Naive thymus-derived CD4-positive, alpha-beta T cell (primary cell): ENCODE results near the gene POU2AF1. TPM values are rescaled to one million over a fixed set of nuclear protein-coding genes. Genes with fewer than 3 reads are reported as not detected.
"Not testable (repeated sequence)": the region's sequence is repeated elsewhere in the genome, so short reads cannot be mapped to it uniquely, and the experiment has no call there.

Experiments
- ATAC-seq: fragments of 150-1000 bp; cut with Tn5 transposase; 2 replicates; pipeline ENCODE4 v1.10.0; 2021; ENCODE audit warnings: mild to moderate bottlenecking, moderate library complexity
- CTCF ChIA-PET: fragments of 350-600 bp; sonication (Branson Sonifier 250); formaldehyde crosslinking; loops from one replicate; lab custom pipeline; 2021; ENCODE audit warnings: antibody characterized with exemption; lab: Charles Lee
- POLR2A ChIA-PET: fragments of 350-600 bp; sonication (Branson Sonifier 250); formaldehyde crosslinking; loops from one replicate; lab custom pipeline; 2021; ENCODE audit warnings: antibody characterized with exemption, inconsistent platforms; lab: Charles Lee
- DNase-seq, 9 donors: peaks; one replicate each; pipeline versions ENCODE4 v3.0.0 to v3.0.0-alpha.2; 2020 to 2022; ENCODE audit warnings: mixed read lengths in 1 of 9
- H3K27ac ChIP-seq: one replicate; pipeline ENCODE4 v1.7.0; 2013; ENCODE audit warnings: mild to moderate bottlenecking, low read depth, low read length, moderate library complexity
- H3K27me3 ChIP-seq, 2 donors: one replicate each; pipeline ENCODE4 v1.7.0; 2013; ENCODE audit warnings: low read length in 2 of 2, mild to moderate bottlenecking in 2 of 2, moderate library complexity in 2 of 2; ENCODE audit not compliant: control insufficient read depth in 2 of 2, insufficient read depth in 2 of 2
- H3K36me3 ChIP-seq, 3 experiments: 1 replicate in 2 of 3; 2 replicates in 1 of 3; pipeline ENCODE4 v1.7.0; 2013; ENCODE audit warnings: low read length in 3 of 3, mild to moderate bottlenecking in 3 of 3, moderate library complexity in 1 of 3; ENCODE audit not compliant: insufficient read depth in 3 of 3, control insufficient read depth in 2 of 3
- H3K4me1 ChIP-seq, 2 donors: one replicate each; pipeline ENCODE4 v1.7.0; 2013; ENCODE audit warnings: low read length in 2 of 2, mild to moderate bottlenecking in 2 of 2, moderate library complexity in 1 of 2; ENCODE audit not compliant: control insufficient read depth in 2 of 2, insufficient read depth in 2 of 2
- H3K4me3 ChIP-seq: 2 replicates; pipeline ENCODE4 v1.7.0; 2013; ENCODE audit warnings: mild to moderate bottlenecking, low read length
- H3K9me3 ChIP-seq, 3 experiments: 1 replicate in 2 of 3; 2 replicates in 1 of 3; pipeline ENCODE4 v1.7.0; 2013; ENCODE audit warnings: low read length in 3 of 3; ENCODE audit not compliant: control insufficient read depth in 2 of 3
- H3K27ac Mint-ChIP-seq, 9 donors: one replicate each; pipeline ENCODE4 v1.8.0; 2020 to 2022; ENCODE audit warnings: mixed read lengths in 9 of 9, mild to moderate bottlenecking in 8 of 9, moderate library complexity in 5 of 9, inconsistent platforms in 2 of 9
- H3K27me3 Mint-ChIP-seq, 5 donors: one replicate each; pipeline ENCODE4 v1.8.0; 2021 to 2022; ENCODE audit warnings: mixed read lengths in 5 of 5, mild to moderate bottlenecking in 1 of 5
- H3K36me3 Mint-ChIP-seq, 5 donors: one replicate each; pipeline ENCODE4 v1.8.0; 2020 to 2022; ENCODE audit warnings: mixed read lengths in 5 of 5, mild to moderate bottlenecking in 3 of 5, inconsistent platforms in 1 of 5
- H3K4me1 Mint-ChIP-seq, 7 donors: one replicate each; pipeline ENCODE4 v1.8.0; 2020 to 2022; ENCODE audit warnings: mixed read lengths in 7 of 7, mild to moderate bottlenecking in 3 of 7, inconsistent platforms in 1 of 7
- H3K4me3 Mint-ChIP-seq, 10 donors: one replicate each; pipeline ENCODE4 v1.8.0; 2020 to 2022; ENCODE audit warnings: mild to moderate bottlenecking in 10 of 10, mixed read lengths in 10 of 10, moderate library complexity in 6 of 10, inconsistent platforms in 2 of 10
- H3K9me3 Mint-ChIP-seq, 11 donors: one replicate each; pipeline ENCODE4 v1.8.0; 2020 to 2022; ENCODE audit warnings: mixed read lengths in 11 of 11, mild to moderate bottlenecking in 4 of 11, inconsistent platforms in 1 of 11, moderate library complexity in 1 of 11
- intact Hi-C, 2 donors: fragments of 100-400 bp; cut with micrococcal nuclease; formaldehyde crosslinking; loops; one replicate each; pipeline ENCODE4 v1.15.1; 2023
- polyA plus RNA-seq, 2 donors: library from polyadenylated mRNA; unstranded; fragments of 300-500 nt; fragmentation: Illumina TruSeq; gene quantifications; one replicate each; pipeline ENCODE4 v1.2.3, GENCODE V29; 2021
- total RNA-seq, 6 experiments: library from RNA in 5 of 6; stranded (reverse) in 5 of 6; gene quantifications; 1 replicate in 5 of 6; 2 replicates in 1 of 6; pipeline ENCODE4 v1.2.3 and lab custom pipeline; 2021 to 2026

The POU2AF1 gene
- total and polyA plus RNA-seq, 7 experiments from 2014 or later: 0.45 to 11.3 (median 1.4) TPM

DNA sequence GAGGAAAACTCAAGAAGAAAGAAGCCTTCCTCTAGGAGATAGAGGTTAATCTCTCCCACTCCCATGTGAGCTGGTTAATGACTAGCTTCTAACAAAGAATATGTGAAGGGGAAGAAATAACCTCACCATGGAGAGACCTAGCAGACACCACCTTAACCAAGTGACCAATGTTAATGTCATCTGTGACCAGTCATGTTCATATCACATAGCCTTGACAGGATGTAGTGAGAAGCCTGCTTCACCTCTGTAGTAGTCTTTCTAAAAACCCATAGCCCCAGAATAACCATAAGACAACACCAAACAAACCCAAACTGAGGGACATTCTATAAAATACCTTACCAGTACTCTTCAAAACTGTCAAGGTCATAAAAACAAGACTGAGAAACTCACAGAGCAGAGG is 21.5 kb upstream of the POU2AF1 start:
- no peaks in the 10 kb centered on the region for H3K36me3 ChIP-seq
- H3K4me3 Mint-ChIP-seq: no peak overlapping the region
- H3K27ac Mint-ChIP-seq: no peak overlapping the region
- peaks cover 0 to 3% (median 0%) of the 10 kb centered on the region in 5 donors for H3K27me3 Mint-ChIP-seq
- no peaks in the 10 kb centered on the region for H3K27me3 ChIP-seq
- H3K9me3 ChIP-seq: no peaks in the 10 kb centered on the region
- POLR2A ChIA-PET: no interaction called here
- no peak for ATAC-seq
- CTCF ChIA-PET: no interaction called here
- H3K4me3 ChIP-seq: no peak overlapping the region
- H3K4me1 ChIP-seq: no peaks in the 10 kb centered on the region
- H3K27ac ChIP-seq: no peak overlapping the region
- no peak for DNase-seq
- peaks cover 0 to 8% (median 0%) of the 10 kb centered on the region in 5 donors for H3K36me3 Mint-ChIP-seq
- peaks cover 0 to 15% (median 4%) of the 10 kb centered on the region in 11 donors for H3K9me3 Mint-ChIP-seq
- intact Hi-C loops: no loop called here
- H3K4me1 Mint-ChIP-seq: peaks cover 0 to 8% (median 0%) of the 10 kb centered on the region in 7 donors

DNA sequence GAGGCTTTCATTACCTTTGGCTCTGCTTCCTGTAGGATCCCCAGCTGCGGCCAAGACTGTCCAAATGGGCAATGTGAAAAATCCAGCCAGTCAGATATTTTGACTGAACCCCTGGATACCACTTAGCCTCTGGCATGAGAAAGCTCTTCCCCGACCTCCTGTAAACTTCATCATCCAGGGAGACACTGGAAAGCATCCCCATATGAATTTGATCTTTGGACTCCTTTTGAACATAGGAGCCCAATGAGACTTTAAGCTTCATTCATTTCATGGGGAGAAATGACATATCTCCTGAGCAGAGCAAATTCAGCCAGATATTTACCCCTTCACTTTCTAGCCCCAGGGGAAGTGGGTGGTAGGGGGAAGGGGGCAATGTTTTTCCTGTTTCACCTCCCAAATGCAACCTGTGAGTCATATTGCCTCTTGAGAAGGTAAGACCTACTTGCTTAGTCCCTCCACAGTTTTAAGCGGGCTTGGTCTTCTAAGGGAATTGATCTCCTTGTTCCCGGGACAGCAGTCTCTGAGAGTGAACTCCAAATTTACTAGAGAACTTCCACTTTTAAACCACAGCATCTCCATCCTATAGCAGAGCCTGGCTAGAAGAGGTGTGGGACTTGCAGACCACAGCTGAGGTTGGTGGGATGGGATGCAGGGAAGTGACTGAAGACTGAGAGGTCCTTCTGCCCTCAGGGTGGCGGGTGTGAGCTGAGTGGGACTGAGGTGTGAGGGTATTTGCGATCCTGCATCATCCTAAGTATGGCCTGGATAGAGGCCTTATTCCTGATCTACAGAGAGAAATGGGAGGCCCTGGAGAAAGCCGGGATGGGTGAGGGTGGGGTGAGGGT is 20.3 kb upstream of the POU2AF1 start:
- no peaks in the 10 kb centered on the region for H3K27me3 ChIP-seq
- no peak overlapping the region for H3K27ac ChIP-seq
- ATAC-seq (no peak), DNase-seq (no peak)
- intact Hi-C loops: no loop called here
- Mint-ChIP-seq H3K4me1 (peaks cover 0 to 8% (median 0%) of the 10 kb centered on the region in 7 donors), H3K4me3 (no peak overlapping the region), H3K36me3 (peaks cover 0 to 8% (median 0%) of the 10 kb centered on the region in 5 donors), H3K27ac (peak overlapping the region in 3 of 9 donors; percentile 22 to 38 (median 30)), H3K27me3 (peaks cover 0 to 3% (median 0%) of the 10 kb centered on the region in 5 donors), H3K9me3 (peaks cover 0 to 15% (median 4%) of the 10 kb centered on the region in 11 donors)
- CTCF ChIA-PET: no interaction called here
- POLR2A ChIA-PET: no interaction called here
- no peak overlapping the region for H3K4me3 ChIP-seq
- no peaks in the 10 kb centered on the region for H3K4me1 ChIP-seq
- no peaks in the 10 kb centered on the region for H3K9me3 ChIP-seq
- H3K36me3 ChIP-seq: no peaks in the 10 kb centered on the region

DNA sequence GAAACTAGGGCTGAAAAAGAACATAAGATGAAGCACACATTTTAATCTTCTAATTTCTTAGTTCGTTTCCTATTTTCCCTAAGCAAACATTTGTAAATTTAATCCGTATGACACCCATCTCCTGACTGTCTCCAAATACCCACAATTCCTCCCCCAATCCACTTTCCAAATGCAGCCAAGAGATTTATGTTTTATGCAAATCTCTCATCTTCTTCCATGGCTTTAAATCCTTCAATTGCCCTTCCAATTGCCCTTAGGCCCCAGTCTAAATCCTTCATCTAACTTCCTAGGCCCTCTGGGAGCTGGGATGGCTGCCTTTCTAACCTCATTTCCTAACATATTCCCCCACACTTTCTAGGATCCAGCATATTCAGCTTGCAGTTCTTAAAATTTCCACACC is 18.0 kb upstream of the POU2AF1 start:
- Histone ChIP-seq H3K27me3 (no peaks in the 10 kb centered on the region), H3K27ac (no peak overlapping the region), H3K9me3 (no peaks in the 10 kb centered on the region), H3K4me3 (no peak overlapping the region), H3K36me3 (no peaks in the 10 kb centered on the region), H3K4me1 (no peaks in the 10 kb centered on the region)
- no peak for DNase-seq
- ChIA-PET CTCF (no interaction called here), POLR2A (no interaction called here)
- Mint-ChIP-seq H3K27ac (no peak overlapping the region), H3K4me1 (peaks cover 0 to 8% (median 0%) of the 10 kb centered on the region in 7 donors), H3K36me3 (no peaks in the 10 kb centered on the region), H3K4me3 (no peak overlapping the region), H3K9me3 (no peaks in the 10 kb centered on the region), H3K27me3 (peaks cover 0 to 3% (median 0%) of the 10 kb centered on the region in 5 donors)
- ATAC-seq: no peak
- intact Hi-C loops: no loop called here

DNA sequence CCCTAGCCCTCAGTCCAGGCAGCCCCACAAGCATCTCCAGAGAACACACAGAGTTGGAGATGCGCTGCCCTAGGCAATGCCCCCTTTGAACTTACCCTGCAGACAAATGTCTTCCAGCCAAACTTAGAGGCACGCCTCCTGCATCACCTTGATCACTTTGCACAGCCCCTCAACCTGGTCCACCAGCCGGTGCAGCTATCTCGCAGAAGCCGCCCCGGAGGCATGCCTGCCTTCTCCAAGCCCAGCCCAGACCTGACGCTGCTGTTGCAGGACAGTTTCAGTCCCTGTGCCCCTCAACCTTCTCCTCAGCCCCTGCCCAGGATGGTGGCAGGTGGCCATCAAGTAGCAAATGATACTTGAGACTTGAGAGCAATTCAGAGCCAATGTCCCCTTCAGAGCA is 16.7 kb upstream of the POU2AF1 start:
- ATAC-seq: no peak
- no peak overlapping the region for H3K27ac ChIP-seq
- H3K4me3 ChIP-seq: no peak overlapping the region
- ChIA-PET POLR2A (no interaction called here), CTCF (no interaction called here)
- peaks cover 0 to 8% (median 0%) of the 10 kb centered on the region in 7 donors for H3K4me1 Mint-ChIP-seq
- intact Hi-C loops: no loop called here
- H3K4me1 ChIP-seq: no peaks in the 10 kb centered on the region
- no peaks in the 10 kb centered on the region for H3K9me3 ChIP-seq
- H3K27me3 ChIP-seq: no peaks in the 10 kb centered on the region
- peaks cover 0 to 3% (median 0%) of the 10 kb centered on the region in 5 donors for H3K27me3 Mint-ChIP-seq
- H3K9me3 Mint-ChIP-seq: no peaks in the 10 kb centered on the region
- no peak overlapping the region for H3K4me3 Mint-ChIP-seq
- no peak overlapping the region for H3K27ac Mint-ChIP-seq
- no peaks in the 10 kb centered on the region for H3K36me3 Mint-ChIP-seq
- DNase-seq: no peak
- no peaks in the 10 kb centered on the region for H3K36me3 ChIP-seq

GRCh38 chr11:111395081-111395480 is 16.0 kb upstream of the POU2AF1 start:
- DNase-seq (no peak), ATAC-seq (no peak)
- no peak overlapping the region for H3K4me3 ChIP-seq
- H3K4me1 ChIP-seq: no peaks in the 10 kb centered on the region
- ChIA-PET CTCF (no interaction called here), POLR2A (no interaction called here)
- Mint-ChIP-seq H3K27ac (no peak overlapping the region), H3K4me3 (no peak overlapping the region), H3K27me3 (peaks cover 0 to 3% (median 0%) of the 10 kb centered on the region in 5 donors), H3K4me1 (peaks cover 0 to 8% (median 0%) of the 10 kb centered on the region in 7 donors), H3K36me3 (no peaks in the 10 kb centered on the region), H3K9me3 (no peaks in the 10 kb centered on the region)
- H3K9me3 ChIP-seq: no peaks in the 10 kb centered on the region
- no peaks in the 10 kb centered on the region for H3K27me3 ChIP-seq
- H3K27ac ChIP-seq: no peak overlapping the region
- no peaks in the 10 kb centered on the region for H3K36me3 ChIP-seq
- intact Hi-C loops: no loop called here

DNA sequence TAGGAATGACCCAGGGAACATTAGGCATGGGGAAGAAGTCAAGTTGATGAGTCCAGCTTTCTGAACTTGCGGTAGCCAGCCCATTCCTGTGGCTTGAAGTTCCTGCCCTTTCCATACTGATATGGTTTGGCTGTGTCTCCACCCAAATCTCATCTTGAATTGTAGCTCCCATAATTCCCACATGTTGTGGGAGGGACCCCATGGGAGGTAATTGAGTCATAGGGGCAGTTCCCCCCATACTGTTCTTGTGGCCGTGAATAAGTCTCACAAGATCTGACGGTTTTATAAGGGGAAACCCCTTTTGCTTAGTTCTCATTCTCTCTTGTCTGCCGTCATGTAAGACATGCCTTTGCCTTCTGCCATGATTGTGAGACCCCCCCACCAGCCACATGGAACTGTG is 15.1 kb upstream of the POU2AF1 start:
- intact Hi-C loops, DNase-seq, H3K4me1 Mint-ChIP-seq, ATAC-seq, H3K9me3 Mint-ChIP-seq, H3K4me3 Mint-ChIP-seq, H3K27me3 ChIP-seq, H3K4me1 ChIP-seq, H3K36me3 Mint-ChIP-seq, H3K9me3 ChIP-seq, H3K4me3 ChIP-seq, CTCF ChIA-PET, H3K27ac ChIP-seq, H3K27me3 Mint-ChIP-seq, POLR2A ChIA-PET, H3K36me3 ChIP-seq: not testable (repeated sequence)
- peak overlapping the region in 1 of 9 donors; percentile 9 for H3K27ac Mint-ChIP-seq

DNA sequence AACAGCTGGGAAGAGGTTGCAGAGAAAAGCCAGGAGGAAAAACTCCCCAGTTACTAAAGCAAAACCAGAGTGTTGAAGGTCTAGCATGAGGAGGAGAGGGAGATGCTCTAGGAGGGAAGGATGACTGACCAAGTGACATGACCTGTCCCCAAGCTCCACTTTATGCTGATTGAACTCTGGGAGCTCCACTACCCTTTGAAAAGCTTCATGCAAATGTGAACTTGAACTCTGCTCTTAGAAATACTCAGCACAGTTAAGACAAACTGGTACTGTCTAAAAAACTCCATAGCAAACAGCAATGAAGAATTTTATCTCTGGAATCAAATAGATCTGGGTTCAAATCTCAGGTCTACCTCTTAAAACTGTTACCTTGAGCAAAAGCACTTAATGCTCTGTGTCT is 14.5 kb upstream of the POU2AF1 start:
- H3K4me1 ChIP-seq: no peaks in the 10 kb centered on the region
- no peak overlapping the region for H3K27ac ChIP-seq
- H3K27me3 ChIP-seq: no peaks in the 10 kb centered on the region
- Mint-ChIP-seq H3K4me1 (peaks cover 0 to 5% (median 0%) of the 10 kb centered on the region in 7 donors), H3K9me3 (no peaks in the 10 kb centered on the region), H3K36me3 (no peaks in the 10 kb centered on the region), H3K4me3 (no peak overlapping the region), H3K27me3 (no peaks in the 10 kb centered on the region), H3K27ac (peak overlapping the region in 1 of 9 donors; percentile 9)
- CTCF ChIA-PET: interaction anchor here (0.5 kb wide), 1 partner anchor 166 kb away, joined by 4 read pairs; no protein-coding TSS in a partner anchor
- intact Hi-C loops: no loop called here
- no peak for DNase-seq
- H3K4me3 ChIP-seq: no peak overlapping the region
- no peaks in the 10 kb centered on the region for H3K9me3 ChIP-seq
- no peaks in the 10 kb centered on the region for H3K36me3 ChIP-seq
- no peak for ATAC-seq
- POLR2A ChIA-PET: no interaction called here
